ENCODE measurements around the gene NACA.

GRCh38 chr12:56759263-56759908, 34.3 kb upstream of the NACA start:
- TF ChIP-seq CTCF (optimal IDR thresholded peaks at IDR 0.05 in 1 of 3, IDR thresholded peaks at IDR 0.05 in 1 of 3, conservative IDR thresholded peaks at IDR 0.05 in 1 of 3; ENCODE audit: extremely low read depth in 1 of 3, insufficient read depth in 2 of 3, low read length in 3 of 3) (no peak), EZH2 (IDR thresholded peaks at IDR 0.05; ENCODE audit: low read length) (no peak)
